Measurements from ENCODE around the gene IMP4. TPM values are rescaled to one million over a fixed set of nuclear protein-coding genes. Genes with fewer than 3 reads are reported as not detected.

The IMP4 gene
- total and polyA plus RNA-seq, 2 experiments from 2014 or later: 79.1 to 109 TPM

DNA sequence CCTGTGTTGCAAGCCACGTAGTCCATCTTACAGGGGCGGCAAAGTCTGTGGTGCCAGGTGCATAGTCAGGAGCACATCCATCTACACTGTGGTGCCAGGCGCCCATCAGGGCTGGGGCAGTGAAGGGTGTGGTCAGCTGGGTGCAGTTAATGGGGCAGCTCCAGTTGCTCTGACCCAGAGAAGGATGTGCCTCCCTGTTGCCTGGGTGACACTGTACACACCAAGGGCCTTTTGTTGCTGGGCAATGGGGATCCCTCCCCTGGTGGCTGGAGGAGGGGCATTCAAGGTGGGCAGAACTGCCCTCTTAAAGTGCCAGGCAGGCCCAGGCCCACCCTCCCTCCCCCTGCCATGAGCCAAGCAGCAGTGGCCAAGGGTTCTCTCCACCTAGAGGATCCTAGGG lies 28.3 kb upstream of the IMP4 start:
- in situ Hi-C loops (cut with MboI): no loop called here

GRCh38 chr2:130316596-130316995 lies 26.1 kb upstream of the IMP4 start:
- H3K4me3 ChIP-seq: no peak overlapping the region
- in situ Hi-C loops (cut with MboI): no loop called here
- no peak overlapping the region for H3K9ac ChIP-seq
- TF ChIP-seq EZH2 (IDR thresholded peaks at IDR 0.05; ENCODE audit: insufficient read depth, poor library complexity, severe bottlenecking) (no peak), EZH2phosphoT487 (IDR thresholded peaks at IDR 0.05; ENCODE audit: insufficient read depth, low read depth) (no peak)
- H3K27ac ChIP-seq: no peak overlapping the region
- no peak for DNase-seq
- H3K9me2 ChIP-seq (ENCODE audit: insufficient read depth): no peaks in the 10 kb centered on the region
- no peaks in the 10 kb centered on the region for H3K36me3 ChIP-seq (ENCODE audit: low read depth)
- H3F3A ChIP-seq (ENCODE audit: insufficient read depth): no peaks in the 10 kb centered on the region
- no peak overlapping the region for H3K4me2 ChIP-seq (ENCODE audit: unreplicated experiment)
- 0% methylated on average over 1 of the region's 1 CpG for WGBS, 2 experiments (ENCODE audit: low coverage in 1 of 2, low lambda C conversion rate in 2 of 2, missing lambda C conversion rate in 2 of 2)
- no peaks in the 10 kb centered on the region for H3K9me3 ChIP-seq (ENCODE audit: low read depth)
- no peaks in the 10 kb centered on the region for H4K20me1 ChIP-seq (ENCODE audit: insufficient read depth)
- H2AFZ ChIP-seq: no peak overlapping the region
- H3K27me3 ChIP-seq (replicated peaks; ENCODE audit: insufficient read depth): no peaks in the 10 kb centered on the region
- H3K4me1 ChIP-seq (ENCODE audit: insufficient read depth): no peaks in the 10 kb centered on the region
- no peaks in the 10 kb centered on the region for H3K79me2 ChIP-seq (ENCODE audit: insufficient read depth)

More for the DNA sequence above, 28.3 kb upstream of the IMP4 start:
- Histone ChIP-seq H4K20me1 (ENCODE audit: insufficient read depth) (no peaks in the 10 kb centered on the region), H3K36me3 (ENCODE audit: low read depth) (no peaks in the 10 kb centered on the region), H3F3A (ENCODE audit: insufficient read depth) (no peaks in the 10 kb centered on the region), H3K4me2 (ENCODE audit: unreplicated experiment) (no peak overlapping the region), H3K4me3 (no peak overlapping the region), H3K27ac (no peak overlapping the region), H3K27me3 (replicated peaks; ENCODE audit: insufficient read depth) (no peaks in the 10 kb centered on the region), H3K9ac (no peak overlapping the region), H3K9me2 (ENCODE audit: insufficient read depth) (no peaks in the 10 kb centered on the region), H3K4me1 (ENCODE audit: insufficient read depth) (no peaks in the 10 kb centered on the region), H3K79me2 (ENCODE audit: insufficient read depth) (no peaks in the 10 kb centered on the region), H2AFZ (no peak overlapping the region), H3K9me3 (ENCODE audit: low read depth) (no peaks in the 10 kb centered on the region)
- TF ChIP-seq EZH2 (IDR thresholded peaks at IDR 0.05; ENCODE audit: insufficient read depth, poor library complexity, severe bottlenecking) (no peak), EZH2phosphoT487 (IDR thresholded peaks at IDR 0.05; ENCODE audit: insufficient read depth, low read depth) (no peak)
- WGBS, 2 experiments (ENCODE audit: low coverage in 1 of 2, low lambda C conversion rate in 2 of 2, missing lambda C conversion rate in 2 of 2): 66 to 67% methylated on average over 3 of the region's 3 CpGs
- DNase-seq: no peak

- Histone ChIP-seq H3K9ac (no peak overlapping the region), H3K27ac (no peak overlapping the region), H4K20me1 (ENCODE audit: insufficient read depth) (no peaks in the 10 kb centered on the region), H3F3A (ENCODE audit: insufficient read depth) (no peaks in the 10 kb centered on the region), H3K4me2 (ENCODE audit: unreplicated experiment) (no peak overlapping the region), H3K36me3 (ENCODE audit: low read depth) (no peaks in the 10 kb centered on the region), H2AFZ (no peak overlapping the region), H3K27me3 (replicated peaks; ENCODE audit: insufficient read depth) (no peaks in the 10 kb centered on the region), H3K4me3 (no peak overlapping the region), H3K9me2 (ENCODE audit: insufficient read depth) (no peaks in the 10 kb centered on the region), H3K4me1 (ENCODE audit: insufficient read depth) (no peaks in the 10 kb centered on the region), H3K9me3 (ENCODE audit: low read depth) (no peaks in the 10 kb centered on the region), H3K79me2 (ENCODE audit: insufficient read depth) (no peaks in the 10 kb centered on the region)
- TF ChIP-seq EZH2 (IDR thresholded peaks at IDR 0.05; ENCODE audit: insufficient read depth, poor library complexity, severe bottlenecking): no peak
- WGBS, 2 experiments (ENCODE audit: low coverage in 1 of 2, low lambda C conversion rate in 2 of 2, missing lambda C conversion rate in 2 of 2): 64 to 72% methylated on average over 7 of the region's 7 CpGs
- in situ Hi-C loops (cut with MboI): no loop called here
- no peak for DNase-seq
These were observed 23.8 kb upstream of the IMP4 start for GRCh38 chr2:130318906-130319305.

DNA sequence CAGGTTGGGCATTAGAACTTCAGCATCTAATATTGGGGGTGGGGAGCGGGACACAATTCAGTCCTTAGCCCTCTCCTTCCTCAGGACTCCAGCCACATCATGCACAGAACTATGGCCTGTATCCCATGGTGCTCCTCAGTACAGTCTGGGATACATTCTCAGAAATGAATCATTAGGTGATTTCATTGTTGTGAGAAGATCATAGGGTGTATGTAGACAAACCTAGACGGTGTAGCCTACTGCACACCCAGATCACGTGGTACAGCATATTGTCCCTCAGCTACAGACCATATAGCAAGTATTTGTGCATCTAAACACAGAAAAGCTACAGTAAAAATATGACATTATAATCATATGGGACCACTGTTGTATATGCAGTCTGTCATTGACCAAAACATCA lies 23.2 kb upstream of the IMP4 start:
- no peak overlapping the region for H3K4me2 ChIP-seq (ENCODE audit: unreplicated experiment)
- H3K4me1 ChIP-seq (ENCODE audit: insufficient read depth): no peaks in the 10 kb centered on the region
- no peaks in the 10 kb centered on the region for H3K9me3 ChIP-seq (ENCODE audit: low read depth)
- no peaks in the 10 kb centered on the region for H3K36me3 ChIP-seq (ENCODE audit: low read depth)
- TF ChIP-seq EZH2 (IDR thresholded peaks at IDR 0.05; ENCODE audit: insufficient read depth, poor library complexity, severe bottlenecking) (no peak), EZH2phosphoT487 (IDR thresholded peaks at IDR 0.05; ENCODE audit: insufficient read depth, low read depth) (no peak)
- 57 to 77% methylated on average over 3 of the region's 3 CpGs for WGBS, 2 experiments (ENCODE audit: low coverage in 1 of 2, low lambda C conversion rate in 2 of 2, missing lambda C conversion rate in 2 of 2)
- no peaks in the 10 kb centered on the region for H3F3A ChIP-seq (ENCODE audit: insufficient read depth)
- no peak overlapping the region for H2AFZ ChIP-seq
- H3K9me2 ChIP-seq (ENCODE audit: insufficient read depth): no peaks in the 10 kb centered on the region
- H3K9ac ChIP-seq: no peak overlapping the region
- in situ Hi-C loops (cut with MboI): no loop called here
- no peaks in the 10 kb centered on the region for H3K79me2 ChIP-seq (ENCODE audit: insufficient read depth)
- no peaks in the 10 kb centered on the region for H4K20me1 ChIP-seq (ENCODE audit: insufficient read depth)
- H3K27me3 ChIP-seq (replicated peaks; ENCODE audit: insufficient read depth): peaks cover 5% of the 10 kb centered on the region
- H3K4me3 ChIP-seq: no peak overlapping the region
- DNase-seq: peak; percentile 8
- H3K27ac ChIP-seq: no peak overlapping the region

Measured in GM23248 (cell line).